ENCODE data around the gene SSBP3.
A peak's percentile ranks its signal among the peaks of the same experiment; 100 is the strongest.

DNA sequence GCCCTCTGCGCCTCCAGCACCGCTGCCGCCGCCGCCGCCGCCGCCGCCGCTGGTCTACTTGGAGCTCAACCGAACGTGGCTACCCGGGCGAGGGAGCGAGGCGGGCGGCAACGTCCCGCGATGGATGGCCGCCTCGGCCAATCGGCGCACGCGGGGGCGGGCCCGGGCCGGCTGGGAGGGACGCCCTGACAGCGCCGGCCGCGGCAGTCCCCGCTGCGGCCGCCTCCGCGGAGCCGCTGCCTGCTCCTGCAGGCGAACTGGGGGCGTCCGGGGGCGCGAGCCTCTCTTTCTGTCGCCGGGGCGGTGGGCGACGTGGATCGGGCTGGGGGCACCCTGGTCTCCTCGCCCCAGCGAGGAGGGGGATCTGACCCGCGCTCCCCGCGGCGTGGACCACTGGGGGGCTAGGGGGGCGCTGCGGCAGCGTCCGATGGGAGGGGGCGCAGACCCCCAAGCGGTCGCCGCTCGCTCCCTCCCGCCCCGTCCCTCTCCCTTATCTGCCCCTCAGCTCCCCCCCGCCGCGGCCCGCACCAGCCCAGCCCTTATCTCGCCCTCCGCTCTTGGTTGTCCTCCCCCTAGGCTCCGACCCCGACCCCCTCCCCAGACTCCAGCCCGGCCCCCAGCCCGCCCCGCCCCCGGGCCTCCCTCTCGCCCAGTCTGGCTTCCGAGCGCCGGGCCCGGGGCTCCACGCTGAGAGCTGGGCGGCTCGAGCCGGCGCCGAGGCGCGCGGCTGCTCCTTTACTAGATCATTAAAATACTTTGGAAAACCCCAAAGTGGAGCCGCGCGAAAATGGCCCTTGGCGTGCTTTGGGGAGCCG lies at the start of gene SSBP3:
- TF ChIP-seq, protein P1, sequence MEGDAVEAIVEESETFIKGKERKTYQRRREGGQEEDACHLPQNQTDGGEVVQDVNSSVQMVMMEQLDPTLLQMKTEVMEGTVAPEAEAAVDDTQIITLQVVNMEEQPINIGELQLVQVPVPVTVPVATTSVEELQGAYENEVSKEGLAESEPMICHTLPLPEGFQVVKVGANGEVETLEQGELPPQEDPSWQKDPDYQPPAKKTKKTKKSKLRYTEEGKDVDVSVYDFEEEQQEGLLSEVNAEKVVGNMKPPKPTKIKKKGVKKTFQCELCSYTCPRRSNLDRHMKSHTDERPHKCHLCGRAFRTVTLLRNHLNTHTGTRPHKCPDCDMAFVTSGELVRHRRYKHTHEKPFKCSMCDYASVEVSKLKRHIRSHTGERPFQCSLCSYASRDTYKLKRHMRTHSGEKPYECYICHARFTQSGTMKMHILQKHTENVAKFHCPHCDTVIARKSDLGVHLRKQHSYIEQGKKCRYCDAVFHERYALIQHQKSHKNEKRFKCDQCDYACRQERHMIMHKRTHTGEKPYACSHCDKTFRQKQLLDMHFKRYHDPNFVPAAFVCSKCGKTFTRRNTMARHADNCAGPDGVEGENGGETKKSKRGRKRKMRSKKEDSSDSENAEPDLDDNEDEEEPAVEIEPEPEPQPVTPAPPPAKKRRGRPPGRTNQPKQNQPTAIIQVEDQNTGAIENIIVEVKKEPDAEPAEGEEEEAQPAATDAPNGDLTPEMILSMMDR (IDR thresholded peaks at IDR 0.05): peak in 3 of 6 experiments; percentile 26 to 33 (median 26)
- TF ChIP-seq POLR2A (IDR thresholded peaks at IDR 0.05): peak; percentile 62 to 92
